ENCODE measurements around the gene FAM210A.

FAM210A gene

GRCh38 chr18:13642440-13642827 is 83.9 kb downstream of the FAM210A start:
- no peak for DNase-seq

- DNase-seq = no peak
Measured at GRCh38 chr18:13641551-13642439, 84.6 kb downstream of the FAM210A start.

- DNase-seq = no peak
Measured at GRCh38 chr18:13640266-13640860, 86.0 kb downstream of the FAM210A start.

GRCh38 chr18:13638719-13639595 is 87.4 kb downstream of the FAM210A start:
- DNase-seq = no peak

GRCh38 chr18:13635046-13635445 is 91.3 kb downstream of the FAM210A start:
- DNase-seq = no peak

- no peak for DNase-seq
Measured at GRCh38 chr18:13633700-13634099, 92.7 kb downstream of the FAM210A start.

- no peak for DNase-seq
Measured at GRCh38 chr18:13630716-13631268, 95.6 kb downstream of the FAM210A start.

- DNase-seq = peak; percentile 65
Measured at GRCh38 chr18:13629841-13630715, 96.3 kb downstream of the FAM210A start.

GRCh38 chr18:13628211-13628610 is 98.1 kb downstream of the FAM210A start:
- no peak for DNase-seq

GRCh38 chr18:13627639-13628038 is 98.7 kb downstream of the FAM210A start:
- peak; percentile 10 for DNase-seq

- no peak for DNase-seq
Measured at GRCh38 chr18:13626544-13626908, 99.8 kb downstream of the FAM210A start.

- DNase-seq = no peak
Measured at GRCh38 chr18:13625843-13626543, 100.4 kb downstream of the FAM210A start.

- DNase-seq = no peak
Measured at GRCh38 chr18:13625355-13625754, 101.0 kb downstream of the FAM210A start.

GRCh38 chr18:13624563-13625237 is 101.7 kb downstream of the FAM210A start:
- no peak for DNase-seq

- DNase-seq = no peak
Measured at GRCh38 chr18:13623871-13624270, 102.5 kb downstream of the FAM210A start.

GRCh38 chr18:13623348-13623747 is 103.0 kb downstream of the FAM210A start:
- no peak for DNase-seq

GRCh38 chr18:13622751-13623150 is 103.6 kb downstream of the FAM210A start:
- no peak for DNase-seq

- no peak for DNase-seq
Measured at GRCh38 chr18:13621886-13622619, 104.3 kb downstream of the FAM210A start.

- DNase-seq = no peak
Measured at GRCh38 chr18:13621446-13621849, 104.9 kb downstream of the FAM210A start.

GRCh38 chr18:13620818-13621445 is 105.4 kb downstream of the FAM210A start:
- DNase-seq = no peak

All from stimulated activated CD8-positive, alpha-beta memory T cell treated with anti-CD3 and anti-CD28 coated beads, Interleukin-4, amount 100 ng/mL, for 48 hours (primary cell).